ENCODE measurements around the gene ARHGEF3. TPM values are rescaled to one million over a fixed set of nuclear protein-coding genes. Genes with fewer than 3 reads are reported as not detected.

Gene ARHGEF3
- total RNA-seq, 1 experiment from 2014 or later, result 1.3 TPM

- no peaks in the 10 kb centered on the region for H3K27me3 ChIP-seq (replicated peaks; ENCODE audit: insufficient read depth, low read depth, low read length, poor library complexity)
- intact Hi-C loops (cut with micrococcal nuclease; ENCODE audit: unreplicated experiment), result no loop called here
- no peaks in the 10 kb centered on the region for H3K4me1 ChIP-seq (ENCODE audit: insufficient read depth, low read length, poor library complexity, severe bottlenecking)
- H3K36me3 ChIP-seq (ENCODE audit: insufficient read depth, low read length, poor library complexity, severe bottlenecking), result no peaks in the 10 kb centered on the region
- BruUV-seq (replicated peaks), result no TSS peak
- no peaks in the 10 kb centered on the region for H3K9me3 ChIP-seq (ENCODE audit: low read depth, low read length, poor library complexity, severe bottlenecking)
- H3K27ac ChIP-seq (ENCODE audit: low read depth, low read length, poor library complexity, severe bottlenecking), result no peak overlapping the region
- no peak overlapping the region for H3K4me3 ChIP-seq (ENCODE audit: low read depth, low read length, poor library complexity, severe bottlenecking)
- DNase-seq (ENCODE audit: low spot score), result no peak
- TF ChIP-seq CTCF (conservative IDR thresholded peaks at IDR 0.05; ENCODE audit: low read depth, low read length) (no peak), EZH2 (IDR thresholded peaks at IDR 0.05; ENCODE audit: borderline replicate concordance, low read depth, low read length, poor library complexity, severe bottlenecking) (no peak)
- ChIA-PET POLR2A (ENCODE audit: low non-redundant PET) (no interaction called here), CTCF (no interaction called here)
Measured at GRCh38 chr3:56706629-56707028, 95.1 kb downstream of the ARHGEF3 start.

GRCh38 chr3:56704706-56705105 is 97.0 kb downstream of the ARHGEF3 start:
- ChIA-PET POLR2A (ENCODE audit: low non-redundant PET) (no interaction called here), CTCF (no interaction called here)
- no peaks in the 10 kb centered on the region for H3K9me3 ChIP-seq (ENCODE audit: low read depth, low read length, poor library complexity, severe bottlenecking)
- no peaks in the 10 kb centered on the region for H3K27me3 ChIP-seq (replicated peaks; ENCODE audit: insufficient read depth, low read depth, low read length, poor library complexity)
- no peak for TF ChIP-seq CTCF (conservative IDR thresholded peaks at IDR 0.05; ENCODE audit: low read depth, low read length)
- no peak for TF ChIP-seq EZH2 (IDR thresholded peaks at IDR 0.05; ENCODE audit: borderline replicate concordance, low read depth, low read length, poor library complexity, severe bottlenecking)
- BruUV-seq (replicated peaks), result no TSS peak
- intact Hi-C loops (cut with micrococcal nuclease; ENCODE audit: unreplicated experiment), result no loop called here
- no peaks in the 10 kb centered on the region for H3K4me1 ChIP-seq (ENCODE audit: insufficient read depth, low read length, poor library complexity, severe bottlenecking)
- H3K27ac ChIP-seq (ENCODE audit: low read depth, low read length, poor library complexity, severe bottlenecking), result no peak overlapping the region
- H3K36me3 ChIP-seq (ENCODE audit: insufficient read depth, low read length, poor library complexity, severe bottlenecking), result no peaks in the 10 kb centered on the region
- H3K4me3 ChIP-seq (ENCODE audit: low read depth, low read length, poor library complexity, severe bottlenecking), result no peak overlapping the region
- DNase-seq (ENCODE audit: low spot score), result no peak

GRCh38 chr3:56702490-56703315 is 99.0 kb downstream of the ARHGEF3 start:
- no peaks in the 10 kb centered on the region for H3K9me3 ChIP-seq (ENCODE audit: low read depth, low read length, poor library complexity, severe bottlenecking)

More at GRCh38 chr3:56702490-56703315, 99.0 kb downstream of the ARHGEF3 start:
- DNase-seq (ENCODE audit: low spot score), result peak; percentile 48
- peak; percentile 63 for TF ChIP-seq CTCF (conservative IDR thresholded peaks at IDR 0.05; ENCODE audit: low read depth, low read length)
- no peak for TF ChIP-seq EZH2 (IDR thresholded peaks at IDR 0.05; ENCODE audit: borderline replicate concordance, low read depth, low read length, poor library complexity, severe bottlenecking)
- Histone ChIP-seq H3K36me3 (ENCODE audit: insufficient read depth, low read length, poor library complexity, severe bottlenecking) (no peaks in the 10 kb centered on the region), H3K27ac (ENCODE audit: low read depth, low read length, poor library complexity, severe bottlenecking) (no peak overlapping the region), H3K4me3 (ENCODE audit: low read depth, low read length, poor library complexity, severe bottlenecking) (no peak overlapping the region), H3K4me1 (ENCODE audit: insufficient read depth, low read length, poor library complexity, severe bottlenecking) (no peaks in the 10 kb centered on the region), H3K27me3 (replicated peaks; ENCODE audit: insufficient read depth, low read depth, low read length, poor library complexity) (no peaks in the 10 kb centered on the region)
- ChIA-PET CTCF (interaction anchor here (0.6 to 1.1 kb wide), 5 partner anchors 95 to 744 kb away, joined by 3 to 23 read pairs (median 4); partner anchors contain the start of gene CCDC66), POLR2A (ENCODE audit: low non-redundant PET) (no interaction called here)
- intact Hi-C loops (cut with micrococcal nuclease; ENCODE audit: unreplicated experiment), result loop anchor here (1.0 to 2.0 kb wide), 2 partner anchors 96 to 287 kb away; no protein-coding TSS in a partner anchor
- no TSS peak for BruUV-seq (replicated peaks)

All from A673 (cell line).